Right cardiac atrium (tissue), 5 donors: ENCODE measurements around the gene DNAH10. TPM values are rescaled to one million over a fixed set of nuclear protein-coding genes. Genes with fewer than 3 reads are reported as not detected.

Experiments
- ATAC-seq, 2 donors: fragments of 200-7000 bp; cut with Tn5 transposase; one replicate each; pipeline versions ENCODE4 v1.8.0 to v1.9.1; 2020; ENCODE audit warnings: moderate library complexity in 2 of 2, mild to moderate bottlenecking in 1 of 2
- DNase-seq, 3 donors: peaks; one replicate each; pipeline ENCODE4 v3.0.0-alpha.2; 2020
- H3K27ac ChIP-seq: one replicate; pipeline ENCODE4 v1.5.1; 2013; ENCODE audit warnings: mild to moderate bottlenecking, low read length, control low read depth, moderate library complexity
- H3K27me3 ChIP-seq: one replicate; pipeline ENCODE4 v1.6.1; 2013; ENCODE audit not compliant: control insufficient read depth, insufficient read depth
- H3K4me1 ChIP-seq: one replicate; pipeline ENCODE4 v1.6.1; 2013; ENCODE audit warnings: low read length; ENCODE audit not compliant: control insufficient read depth, insufficient read depth
- H3K4me3 ChIP-seq: one replicate; pipeline ENCODE4 v1.5.1; 2013; ENCODE audit warnings: low read length, control low read depth
- H3K9me3 ChIP-seq: one replicate; pipeline ENCODE4 v1.6.1; 2013; ENCODE audit warnings: low read length; ENCODE audit not compliant: control insufficient read depth
- WGBS: extraction: QIAGEN DNeasy Blood & Tissue Kit; methylation state at CpG from one replicate; pipeline ENCODE4 v1.1.7; 2013; 5-methylcytosine and 5-hydroxymethylcytosine counted together
- intact Hi-C, 4 donors: fragments of 100-400 bp; cut with DNase I; formaldehyde crosslinking; loops; one replicate each; pipeline versions ENCODE4 v1.11.0 to v1.14.0; 2022 to 2023
- polyA plus RNA-seq: library from polyadenylated mRNA; stranded (reverse); fragments of 200-250 nt; gene quantifications from one replicate; pipeline ENCODE4 v1.2.3, GENCODE V29; 2013
- total RNA-seq, 4 donors: library from RNA; stranded (reverse); fragmentation: NEBNext Ultra II Directional; extraction: Animal tissue kit (Norgen Biotek cat#: 25700); gene quantifications; one replicate each; pipeline ENCODE4 v1.2.1, GENCODE V29; 2021
- donor health status: healthy with polysubstance abuse.
- donor health status: DM: no; HTN: yes; CAD: no.
- donor health status: DM: no; HTN: no; CAD: no.
- donor health status: DM: no; HTN: yes; CAD: no; lungs with severe emphysema.
- donor health status: DM: yes; HTN: yes; CAD: no.

Gene DNAH10
- total and polyA plus RNA-seq, 5 donors = 0.06 to 0.11 (median 0.07) TPM; not detected in 1

- 83% methylated on average over 4 of the region's 4 CpGs for WGBS
- no peak overlapping the region for H3K4me3 ChIP-seq
- H3K4me1 ChIP-seq = no peaks in the 10 kb centered on the region
- no peak overlapping the region for H3K27ac ChIP-seq
- DNase-seq (no peak), ATAC-seq (no peak)
- no peaks in the 10 kb centered on the region for H3K9me3 ChIP-seq
- H3K27me3 ChIP-seq = no peaks in the 10 kb centered on the region
- intact Hi-C loops = no loop called here
Observed at GRCh38 chr12:123748661-123749060, 13.4 kb upstream of the DNAH10 start.

GRCh38 chr12:123749355-123749754 is 12.7 kb upstream of the DNAH10 start:
- Histone ChIP-seq H3K4me1 (no peaks in the 10 kb centered on the region), H3K9me3 (no peaks in the 10 kb centered on the region), H3K4me3 (no peak overlapping the region), H3K27ac (no peak overlapping the region), H3K27me3 (no peaks in the 10 kb centered on the region)
- no peak for ATAC-seq
- no peak for DNase-seq
- WGBS = 98% methylated on average over 10 of the region's 10 CpGs
- intact Hi-C loops = no loop called here

- Histone ChIP-seq H3K4me3 (no peak overlapping the region), H3K4me1 (no peaks in the 10 kb centered on the region), H3K9me3 (no peaks in the 10 kb centered on the region), H3K27me3 (no peaks in the 10 kb centered on the region), H3K27ac (no peak overlapping the region)
- intact Hi-C loops = no loop called here
- DNase-seq (no peak), ATAC-seq (no peak)
- WGBS = 85% methylated on average over 8 of the region's 8 CpGs
Observed at GRCh38 chr12:123750159-123750656, 11.9 kb upstream of the DNAH10 start.

GRCh38 chr12:123752046-123752445 is 10.1 kb upstream of the DNAH10 start:
- H3K4me3 ChIP-seq = no peak overlapping the region
- no peaks in the 10 kb centered on the region for H3K27me3 ChIP-seq
- 96% methylated on average over 3 of the region's 3 CpGs for WGBS
- H3K4me1 ChIP-seq = no peaks in the 10 kb centered on the region
- intact Hi-C loops = no loop called here
- no peaks in the 10 kb centered on the region for H3K9me3 ChIP-seq
- no peak for ATAC-seq
- H3K27ac ChIP-seq = no peak overlapping the region
- DNase-seq = no peak

GRCh38 chr12:123754041-123754772 is 7.9 kb upstream of the DNAH10 start:
- H3K4me1 ChIP-seq = no peaks in the 10 kb centered on the region
- no peak overlapping the region for H3K4me3 ChIP-seq
- no peak overlapping the region for H3K27ac ChIP-seq
- H3K27me3 ChIP-seq = no peaks in the 10 kb centered on the region
- 97% methylated on average over 12 of the region's 12 CpGs for WGBS
- no peak for DNase-seq
- intact Hi-C loops = no loop called here
- no peaks in the 10 kb centered on the region for H3K9me3 ChIP-seq
- ATAC-seq = peak in 1 of 2 donors; percentile 29

GRCh38 chr12:123757561-123757960 is 4.5 kb upstream of the DNAH10 start:
- no peak overlapping the region for H3K27ac ChIP-seq
- WGBS = 78% methylated on average over 6 of the region's 6 CpGs
- H3K4me3 ChIP-seq = no peak overlapping the region
- H3K9me3 ChIP-seq = no peaks in the 10 kb centered on the region
- DNase-seq = no peak
- intact Hi-C loops = no loop called here
- no peaks in the 10 kb centered on the region for H3K27me3 ChIP-seq
- peaks cover 1% of the 10 kb centered on the region for H3K4me1 ChIP-seq
- ATAC-seq = no peak

- no peaks in the 10 kb centered on the region for H3K27me3 ChIP-seq
- ATAC-seq (no peak), DNase-seq (no peak)
- WGBS = 97% methylated on average over 11 of the region's 11 CpGs
- peaks cover 1% of the 10 kb centered on the region for H3K4me1 ChIP-seq
- H3K4me3 ChIP-seq = no peak overlapping the region
- intact Hi-C loops = no loop called here
- no peak overlapping the region for H3K27ac ChIP-seq
- H3K9me3 ChIP-seq = no peaks in the 10 kb centered on the region
Observed at GRCh38 chr12:123760267-123760938, 1.7 kb upstream of the DNAH10 start.

- H3K4me3 ChIP-seq = peak overlapping the region; percentile 34
- H3K27me3 ChIP-seq = no peaks in the 10 kb centered on the region
- H3K4me1 ChIP-seq = peaks cover 1% of the 10 kb centered on the region
- intact Hi-C loops = no loop called here
- DNase-seq (no peak), ATAC-seq (peak in 1 of 2 donors; percentile 11)
- H3K9me3 ChIP-seq = no peaks in the 10 kb centered on the region
- WGBS = 34% methylated on average over 15 of the region's 15 CpGs
- H3K27ac ChIP-seq = no peak overlapping the region
Observed at GRCh38 chr12:123762715-123763052, 583 bp downstream of the DNAH10 start.

- ATAC-seq (peak; percentile 33 to 51), DNase-seq (no peak)
- Histone ChIP-seq H3K27ac (no peak overlapping the region), H3K27me3 (no peaks in the 10 kb centered on the region), H3K4me1 (peaks cover 1% of the 10 kb centered on the region), H3K9me3 (no peaks in the 10 kb centered on the region), H3K4me3 (no peak overlapping the region)
- WGBS = 79% methylated on average over 8 of the region's 8 CpGs
- intact Hi-C loops = no loop called here
Observed at GRCh38 chr12:123763093-123763492, 992 bp downstream of the DNAH10 start.

- no peak overlapping the region for H3K27ac ChIP-seq
- peaks cover 1% of the 10 kb centered on the region for H3K4me1 ChIP-seq
- no peaks in the 10 kb centered on the region for H3K27me3 ChIP-seq
- DNase-seq = no peak
- ATAC-seq = no peak
- intact Hi-C loops = no loop called here
- WGBS = 85% methylated on average over 12 of the region's 12 CpGs
- no peak overlapping the region for H3K4me3 ChIP-seq
- H3K9me3 ChIP-seq = no peaks in the 10 kb centered on the region
Observed at GRCh38 chr12:123764109-123764508, 2.0 kb downstream of the DNAH10 start.

GRCh38 chr12:123765504-123766035 is 3.5 kb downstream of the DNAH10 start:
- Histone ChIP-seq H3K4me1 (peaks cover 1% of the 10 kb centered on the region), H3K27me3 (no peaks in the 10 kb centered on the region), H3K9me3 (no peaks in the 10 kb centered on the region), H3K27ac (no peak overlapping the region), H3K4me3 (no peak overlapping the region)
- no peak for ATAC-seq
- no peak for DNase-seq
- 83% methylated on average over 2 of the region's 2 CpGs for WGBS
- intact Hi-C loops = no loop called here
